Omental fat pad (tissue), 4 donors: ENCODE measurements around the gene PILRA. TPM values are rescaled to one million over a fixed set of nuclear protein-coding genes. Genes with fewer than 3 reads are reported as not detected.

Experiments
- ATAC-seq: fragments of 150-250 bp; one replicate; pipeline ENCODE4 v1.9.1; 2016; ENCODE audit warnings: mild to moderate bottlenecking, moderate library complexity; ENCODE audit not compliant: low FRiP score
- DNase-seq: peaks from one replicate; pipeline ENCODE4 v3.0.0-alpha.2; 2019; ENCODE audit warnings: low spot score
- CTCF ChIP-seq, 3 donors: fragments of 450-650 bp; IDR thresholded peaks; one replicate each; pipeline ENCODE4 v1.5.1; 2016 to 2017; ENCODE audit warnings: antibody characterized with exemption in 3 of 3, mild to moderate bottlenecking in 3 of 3, moderate library complexity in 2 of 3
- total RNA-seq, 4 donors: library from RNA; depleted of rRNA; stranded (reverse); fragments of >200 nt; gene quantifications; one replicate each; pipeline ENCODE4 v1.1.0, GENCODE V29; 2016

Gene PILRA
- total RNA-seq, 4 donors from 2014 or later = 8.6 to 36.9 (median 13.4) TPM

- TF ChIP-seq CTCF (IDR thresholded peaks at IDR 0.05) = no peak
- no peak for ATAC-seq
- no peak for DNase-seq
These were observed 52.1 kb downstream of the PILRA start for GRCh38 chr7:100425347-100425746.

GRCh38 chr7:100426516-100426915, 53.2 kb downstream of the PILRA start:
- DNase-seq = no peak
- TF ChIP-seq CTCF (IDR thresholded peaks at IDR 0.05) = no peak
- ATAC-seq = no peak

DNA sequence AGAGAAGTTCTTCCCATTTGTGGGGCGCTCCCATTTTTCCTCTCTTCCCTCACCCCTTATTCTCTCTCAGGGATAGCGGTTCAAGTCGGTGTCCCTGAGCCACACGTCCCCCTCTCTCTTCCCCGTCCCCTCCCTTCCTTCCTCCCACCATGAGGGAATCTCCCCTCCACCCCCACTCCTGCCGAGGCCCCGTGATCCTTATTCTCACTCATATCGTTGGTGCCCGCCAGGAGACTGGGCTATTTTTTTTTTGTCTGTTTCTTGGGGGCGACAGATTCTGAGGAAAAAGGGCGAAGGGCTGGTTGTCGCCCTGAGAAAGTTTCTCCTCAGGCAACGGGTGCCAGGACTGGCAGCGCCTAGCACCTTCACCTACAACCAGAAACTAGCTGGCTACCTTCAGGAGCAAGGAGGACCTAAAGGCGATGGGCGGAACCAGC, 54.5 kb downstream of the PILRA start:
- DNase-seq (no peak), ATAC-seq (no peak)
- no peak for TF ChIP-seq CTCF (IDR thresholded peaks at IDR 0.05)

GRCh38 chr7:100428199-100428966, 55.1 kb downstream of the PILRA start, which contains the start of gene ZCWPW1:
ZCWPW1 (minus strand) TSS chr7:100428703; CDS start chr7:100420649, 8,054 bp downstream.
- DNase-seq (peak; percentile 87), ATAC-seq (peak; percentile 63)
- TF ChIP-seq CTCF (IDR thresholded peaks at IDR 0.05) = no peak

DNA sequence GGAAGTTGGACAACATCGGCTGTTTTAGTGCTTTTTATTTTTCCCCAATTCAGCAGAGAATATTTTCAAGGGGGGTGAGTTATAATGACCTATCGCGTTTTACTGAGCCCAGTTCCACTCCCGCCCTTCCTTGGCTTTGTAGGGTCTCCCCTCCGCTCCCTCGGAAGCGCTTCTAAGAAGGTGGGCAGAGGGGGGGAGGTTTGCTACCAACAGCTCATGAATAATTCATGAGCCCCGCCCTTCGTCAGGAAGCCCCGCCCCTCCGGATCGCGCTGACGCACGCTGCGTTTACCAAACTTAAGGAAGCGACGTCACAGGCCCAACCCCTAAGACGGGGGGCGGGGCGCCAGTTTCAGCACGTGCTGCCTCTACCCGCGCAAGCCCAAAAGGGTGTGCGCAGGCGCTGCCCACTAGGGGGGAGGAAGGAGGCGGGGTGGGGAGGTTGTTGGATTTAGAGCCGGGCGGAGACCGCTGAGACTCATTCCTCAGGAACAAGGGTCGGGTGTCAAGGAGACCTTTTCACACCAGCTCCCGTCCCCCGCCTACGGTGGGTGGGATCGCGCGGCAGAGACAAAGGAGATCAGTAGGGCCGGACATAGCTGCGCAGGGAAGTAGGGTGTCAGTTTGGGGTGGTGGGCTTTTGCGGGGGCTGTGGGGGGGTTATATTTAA, 55.8 kb downstream of the PILRA start:
- no peak for TF ChIP-seq CTCF (IDR thresholded peaks at IDR 0.05)
- DNase-seq (peak; percentile 100), ATAC-seq (peak; percentile 89)

DNA sequence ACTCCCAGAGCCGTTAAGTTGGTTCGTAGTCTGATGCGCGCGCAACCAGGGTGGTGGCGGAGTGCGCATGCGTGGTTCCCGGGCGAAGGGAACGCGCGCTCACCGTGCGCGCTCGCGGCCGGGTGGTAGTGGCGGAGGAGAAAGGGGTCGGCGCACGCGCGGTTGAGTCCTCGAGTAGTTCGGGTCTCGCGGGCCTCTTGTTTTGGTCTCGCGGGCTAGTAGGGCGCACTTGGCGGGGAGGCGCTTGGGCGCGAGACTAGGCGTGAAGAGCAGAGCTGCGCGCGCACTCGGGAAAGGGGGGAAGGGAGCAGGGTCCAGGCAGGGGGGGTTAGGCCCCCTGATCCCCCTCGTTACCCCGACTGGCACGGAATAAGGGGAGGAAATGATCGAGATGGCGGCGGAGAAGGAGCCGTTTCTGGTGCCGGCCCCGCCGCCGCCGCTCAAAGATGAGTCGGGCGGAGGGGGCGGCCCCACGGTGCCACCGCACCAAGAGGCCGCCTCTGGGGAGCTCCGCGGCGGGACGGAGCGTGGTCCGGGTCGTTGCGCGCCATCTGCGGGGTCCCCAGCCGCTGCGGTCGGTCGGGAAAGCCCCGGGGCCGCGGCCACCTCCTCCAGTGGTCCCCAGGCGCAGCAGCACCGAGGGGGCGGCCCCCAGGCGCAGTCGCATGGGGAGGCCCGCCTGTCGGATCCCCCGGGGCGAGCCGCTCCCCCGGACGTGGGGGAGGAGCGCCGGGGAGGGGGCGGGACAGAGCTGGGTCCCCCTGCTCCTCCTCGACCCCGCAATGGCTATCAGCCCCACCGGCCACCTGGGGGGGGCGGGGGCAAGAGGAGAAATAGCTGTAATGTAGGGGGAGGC, 56.6 kb downstream of the PILRA start, which contains the start of gene MEPCE:
TSS of gene MEPCE (plus strand) at position 195 of the 856 bp plus-strand sequence. CDS start at position 383, 188 bp downstream.
- TF ChIP-seq CTCF (IDR thresholded peaks at IDR 0.05) = no peak
- ATAC-seq (peak; percentile 49), DNase-seq (peak; percentile 99)
